Peyer's patch (tissue), 4 donors: Measurements from ENCODE around the gene CNTRL.

ENCODE experiments used
- CTCF ChIP-seq, 6 experiments: fragments of 450-650 bp in 4 of 6; fragments of 200-600 bp in 2 of 6; sonication (generic) in 1 of 6; IDR thresholded peaks; one replicate each; pipeline ENCODE4 v1.5.1; 2017 to 2019; ENCODE audit warnings: antibody characterized with exemption in 6 of 6, mild to moderate bottlenecking in 3 of 6, moderate library complexity in 1 of 6
- POLR2A ChIP-seq, 2 donors: fragments of 450-650 bp; IDR thresholded peaks; one replicate each; pipeline ENCODE4 v1.5.1; 2017; ENCODE audit warnings: antibody characterized with exemption in 2 of 2, mild to moderate bottlenecking in 2 of 2, moderate library complexity in 2 of 2

- TF ChIP-seq CTCF (IDR thresholded peaks at IDR 0.05): no peak
- no peak for TF ChIP-seq POLR2A (IDR thresholded peaks at IDR 0.05)
These were observed 125.6 kb downstream of the CNTRL start for GRCh38 chr9:121200356-121200755.
